C4-2B (cell line): ENCODE data around the gene FOXP1.
"Not testable (repeated sequence)": the region's sequence is repeated elsewhere in the genome, so short reads cannot be mapped to it uniquely, and the experiment has no call there.

Source experiments
- CTCF ChIP-seq: fragments of 450-650 bp; conservative IDR thresholded peaks from 2 replicates; pipeline ENCODE4 v1.5.1; 2017; ENCODE audit warnings: mild to moderate bottlenecking
- ZFX ChIP-seq: fragments of 450-650 bp; IDR thresholded peaks from 2 replicates; pipeline ENCODE4 v1.6.1; 2017

GRCh38 chr3:71014616-71015015 lies 568.9 kb downstream of the FOXP1 start:
- not testable (repeated sequence) for TF ChIP-seq CTCF, ZFX
